ENCODE data around the gene BRMS1L. TPM values are rescaled to one million over a fixed set of nuclear protein-coding genes. Genes with fewer than 3 reads are reported as not detected.
A peak's percentile ranks its signal among the peaks of the same experiment; 100 is the strongest.
"Not testable (repeated sequence)": the region's sequence is repeated elsewhere in the genome, so short reads cannot be mapped to it uniquely, and the experiment has no call there.

BRMS1L gene
- total RNA-seq, 2 experiments from 2014 or later: 5.1 to 5.5 TPM

- not testable (repeated sequence) for H3K36me3 Mint-ChIP-seq (ENCODE audit: low read depth); H3K9me3 Mint-ChIP-seq (ENCODE audit: insufficient read depth); H3K27me3 Mint-ChIP-seq (ENCODE audit: low read depth)
- CTCF ChIA-PET: interaction anchor here (0.8 to 2.3 kb wide), 4 partner anchors 9 to 123 kb away, joined by 3 to 8 read pairs (median 6); partner anchors contain the start of gene BRMS1L
- peak; percentile 96 for DNase-seq
- peaks cover 33% of the 10 kb centered on the region for H3K4me1 Mint-ChIP-seq (ENCODE audit: low read depth)
- peak within 1 kb of the TSS; percentile 95 for H3K27ac Mint-ChIP-seq
- H3K4me3 Mint-ChIP-seq: peak within 1 kb of the TSS; percentile 98
- peak; percentile 98 for ATAC-seq
- POLR2A ChIA-PET: interaction anchor here (1.0 kb wide), 1 partner anchor 17 kb away, joined by 4 read pairs; the partner anchor contains the start of gene BRMS1L
Measured at GRCh38 chr14:35808638-35809563, 17.2 kb upstream of the BRMS1L start, which contains the start of gene RALGAPA1. RALGAPA1 (minus strand) TSS chr14:35809295; CDS start chr14:35808835, 460 bp downstream.

DNA sequence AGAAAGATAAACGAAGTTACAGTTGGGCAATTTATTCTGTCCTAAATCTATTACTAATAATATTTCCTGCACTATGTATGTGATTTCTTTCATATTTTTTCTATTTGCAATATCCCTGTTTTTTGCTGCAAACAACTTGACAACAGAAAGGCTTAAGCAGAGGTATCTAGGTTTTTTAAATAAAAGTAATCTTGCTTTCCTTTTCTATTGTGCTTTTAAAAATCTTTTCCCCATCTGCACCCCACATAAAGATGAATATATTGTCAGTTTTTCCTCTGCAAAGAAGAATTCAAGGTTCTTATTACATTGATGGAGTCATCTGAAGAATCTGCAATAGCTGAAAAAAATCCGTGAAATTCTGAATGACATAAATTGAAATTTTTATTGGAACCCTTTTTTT lies 16.5 kb upstream of the BRMS1L start:
- no peak for ATAC-seq

GRCh38 chr14:35810963-35811362 lies 15.2 kb upstream of the BRMS1L start:
- ATAC-seq (no peak), DNase-seq (no peak)
- Mint-ChIP-seq H3K27ac (no peak overlapping the region), H3K4me3 (no peak overlapping the region), H3K4me1 (ENCODE audit: low read depth) (peaks cover 31% of the 10 kb centered on the region), H3K36me3 (ENCODE audit: low read depth) (peaks cover 1% of the 10 kb centered on the region), H3K9me3 (ENCODE audit: insufficient read depth) (peaks cover 2% of the 10 kb centered on the region), H3K27me3 (ENCODE audit: low read depth) (peaks cover 2% of the 10 kb centered on the region)
- CTCF ChIA-PET: interaction anchor here (2.3 kb wide), 1 partner anchor 15 kb away, joined by 8 read pairs; the partner anchor contains the start of gene BRMS1L
- POLR2A ChIA-PET: no interaction called here

More for the DNA sequence above, 16.5 kb upstream of the BRMS1L start:
- H3K4me3 Mint-ChIP-seq: peak overlapping the region; percentile 98
- no peak for DNase-seq
- H3K36me3 Mint-ChIP-seq (ENCODE audit: low read depth): peaks cover 1% of the 10 kb centered on the region
- ChIA-PET POLR2A (interaction anchor here (1.0 kb wide), 1 partner anchor 16 kb away, joined by 4 read pairs; the partner anchor contains the start of gene BRMS1L), CTCF (interaction anchor here (1.1 to 2.3 kb wide), 3 partner anchors 8 to 16 kb away, joined by 5 to 8 read pairs (median 8); partner anchors contain the start of gene BRMS1L)
- peaks cover 33% of the 10 kb centered on the region for H3K4me1 Mint-ChIP-seq (ENCODE audit: low read depth)
- H3K9me3 Mint-ChIP-seq (ENCODE audit: insufficient read depth): peaks cover 2% of the 10 kb centered on the region
- H3K27ac Mint-ChIP-seq: peak overlapping the region; percentile 80
- peaks cover 2% of the 10 kb centered on the region for H3K27me3 Mint-ChIP-seq (ENCODE audit: low read depth)

GRCh38 chr14:35814371-35815005 lies 11.7 kb upstream of the BRMS1L start:
- Mint-ChIP-seq H3K27me3 (ENCODE audit: low read depth) (peaks cover 2% of the 10 kb centered on the region), H3K36me3 (ENCODE audit: low read depth) (no peaks in the 10 kb centered on the region), H3K27ac (no peak overlapping the region), H3K9me3 (ENCODE audit: insufficient read depth) (no peaks in the 10 kb centered on the region), H3K4me1 (ENCODE audit: low read depth) (peaks cover 4% of the 10 kb centered on the region), H3K4me3 (no peak overlapping the region)
- peak; percentile 91 for ATAC-seq
- peak; percentile 88 for DNase-seq
- ChIA-PET POLR2A (interaction anchor here (0.5 kb wide), 1 partner anchor 376 kb away, joined by 3 read pairs; no protein-coding TSS in a partner anchor), CTCF (interaction anchor here (0.6 to 1.8 kb wide), 5 partner anchors 9 to 675 kb away, joined by 4 to 11 read pairs (median 5); partner anchors contain the start of gene BRMS1L)

DNA sequence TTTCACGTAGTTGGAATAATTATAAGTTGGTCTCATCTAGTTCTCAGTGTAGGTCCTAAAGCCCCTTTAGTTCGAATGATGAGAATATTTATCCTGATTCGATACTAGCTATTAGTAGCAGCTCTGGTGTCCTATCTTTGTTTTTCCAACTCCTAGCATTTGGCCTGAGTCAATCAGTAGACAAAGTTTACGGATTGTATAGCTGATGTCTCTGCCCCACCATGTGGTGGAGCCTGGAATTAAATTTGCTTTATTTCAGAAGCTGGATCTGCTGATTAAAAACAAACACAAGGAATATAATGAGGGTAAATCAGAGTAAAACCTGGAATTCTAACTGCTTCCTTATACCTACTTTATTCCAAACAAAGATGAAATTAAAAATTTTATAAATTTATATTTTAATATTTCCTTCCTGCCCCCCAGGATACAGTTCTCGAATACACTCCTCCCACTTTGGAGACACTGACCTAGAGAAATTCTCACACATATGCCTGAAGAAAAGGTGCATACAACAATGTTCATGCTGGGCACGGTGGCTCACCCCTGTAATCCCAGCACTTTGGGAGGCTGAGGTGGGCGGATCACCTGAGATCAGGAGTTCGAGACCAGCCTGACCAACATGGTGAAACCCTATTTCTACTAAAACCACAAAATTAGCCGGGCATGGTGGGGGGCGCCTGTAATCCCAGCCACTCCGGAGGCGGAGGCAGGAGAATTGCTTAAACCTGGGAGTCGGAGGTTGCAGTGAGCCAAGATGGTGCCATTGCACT lies 7.6 kb upstream of the BRMS1L start:
- peak; percentile 49 for DNase-seq
- Mint-ChIP-seq H3K4me1 (ENCODE audit: low read depth) (peaks cover 5% of the 10 kb centered on the region), H3K9me3 (ENCODE audit: insufficient read depth) (no peaks in the 10 kb centered on the region), H3K4me3 (no peak overlapping the region), H3K27me3 (ENCODE audit: low read depth) (no peaks in the 10 kb centered on the region), H3K36me3 (ENCODE audit: low read depth) (no peaks in the 10 kb centered on the region), H3K27ac (no peak overlapping the region)
- ChIA-PET CTCF (interaction anchor here (0.6 to 3.0 kb wide), 23 partner anchors 7 to 676 kb away, joined by 3 to 18 read pairs (median 3); partner anchors contain the start of genes BRMS1L and RALGAPA1), POLR2A (no interaction called here)
- peak; percentile 38 for ATAC-seq

- Mint-ChIP-seq H3K4me1 (ENCODE audit: low read depth) (peaks cover 5% of the 10 kb centered on the region), H3K9me3 (ENCODE audit: insufficient read depth) (no peaks in the 10 kb centered on the region), H3K4me3 (no peak overlapping the region), H3K27me3 (ENCODE audit: low read depth) (no peaks in the 10 kb centered on the region), H3K27ac (no peak overlapping the region), H3K36me3 (ENCODE audit: low read depth) (no peaks in the 10 kb centered on the region)
- ChIA-PET CTCF (interaction anchor here (0.6 to 1.3 kb wide), 2 partner anchors 20 to 889 kb away, joined by 3 read pairs; no protein-coding TSS in a partner anchor), POLR2A (interaction anchor here (0.6 kb wide), 1 partner anchor 922 kb away, joined by 3 read pairs; no protein-coding TSS in a partner anchor)
- DNase-seq: no peak
- ATAC-seq: no peak
Measured at GRCh38 chr14:35819591-35820540, 6.3 kb upstream of the BRMS1L start.

DNA sequence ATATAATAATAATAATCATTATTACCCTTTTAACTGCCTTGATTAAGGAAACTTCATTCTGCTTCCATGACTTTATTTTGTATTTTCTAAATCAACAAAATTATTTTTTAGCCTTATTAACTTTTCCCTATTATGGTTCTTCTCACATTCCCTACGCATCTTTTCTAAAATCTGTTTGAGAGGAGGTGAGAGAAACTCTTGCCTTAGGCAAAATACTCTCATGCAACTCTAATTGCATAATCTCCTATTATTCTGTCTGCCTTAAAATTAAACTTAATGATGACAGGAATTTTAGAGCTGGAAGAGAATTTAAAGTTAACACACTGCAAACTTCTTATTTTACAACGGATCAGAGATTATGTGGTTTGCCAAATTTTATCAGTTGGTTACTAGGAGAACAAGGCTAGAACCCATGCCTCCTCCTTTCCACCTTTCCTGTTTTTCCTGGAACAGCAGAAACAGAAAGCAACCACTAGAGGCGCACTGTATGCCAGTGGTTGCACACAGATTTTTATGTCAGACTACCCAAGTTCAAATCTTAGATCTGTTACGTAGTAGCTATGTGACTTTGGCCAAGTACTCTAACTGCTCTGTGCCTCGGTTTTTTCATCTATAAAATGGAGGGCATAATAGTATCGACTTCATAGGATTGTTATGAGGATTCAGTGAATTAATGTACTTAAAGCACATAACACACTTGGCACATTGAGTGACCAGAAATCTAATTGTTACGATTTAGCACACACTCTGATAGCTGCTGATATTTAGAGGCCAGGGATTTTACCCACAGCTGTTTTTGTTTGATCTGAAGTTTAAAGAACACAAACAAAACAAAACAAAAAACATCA lies 4.3 kb upstream of the BRMS1L start:
- ChIA-PET CTCF (interaction anchor here (0.6 to 1.7 kb wide), 19 partner anchors 12 to 680 kb away, joined by 3 to 5 read pairs (median 3); partner anchors contain the start of gene RALGAPA1), POLR2A (interaction anchor here (0.6 kb wide), 1 partner anchor 1171 kb away, joined by 3 read pairs; no protein-coding TSS in a partner anchor)
- Mint-ChIP-seq H3K4me3 (no peak overlapping the region), H3K27me3 (ENCODE audit: low read depth) (no peaks in the 10 kb centered on the region), H3K9me3 (ENCODE audit: insufficient read depth) (no peaks in the 10 kb centered on the region), H3K36me3 (ENCODE audit: low read depth) (no peaks in the 10 kb centered on the region), H3K27ac (no peak overlapping the region), H3K4me1 (ENCODE audit: low read depth) (peaks cover 12% of the 10 kb centered on the region)
- ATAC-seq: no peak
- peak; percentile 37 for DNase-seq

DNA sequence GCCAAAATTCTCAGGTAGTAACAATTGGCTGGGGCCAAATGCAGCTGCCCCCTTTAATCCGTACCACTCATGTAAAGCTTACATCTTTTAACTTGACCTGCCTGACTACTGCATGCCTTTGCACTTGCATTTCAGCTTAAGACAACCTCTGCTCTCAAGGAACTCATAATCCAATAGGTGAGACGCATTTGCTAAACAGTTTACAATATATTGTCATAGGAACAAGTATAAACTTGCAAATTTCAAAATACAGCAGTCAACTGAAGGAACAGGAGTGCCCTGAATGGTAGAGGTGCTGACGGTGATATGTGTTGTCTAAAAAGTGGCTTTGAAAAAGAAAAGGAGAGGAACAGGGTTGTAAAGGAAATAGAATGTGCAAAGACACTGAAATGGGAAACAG lies 3.6 kb upstream of the BRMS1L start:
- Mint-ChIP-seq H3K4me3 (no peak overlapping the region), H3K36me3 (ENCODE audit: low read depth) (no peaks in the 10 kb centered on the region), H3K9me3 (ENCODE audit: insufficient read depth) (no peaks in the 10 kb centered on the region), H3K27ac (no peak overlapping the region), H3K4me1 (ENCODE audit: low read depth) (peaks cover 19% of the 10 kb centered on the region), H3K27me3 (ENCODE audit: low read depth) (no peaks in the 10 kb centered on the region)
- CTCF ChIA-PET: interaction anchor here (0.7 to 1.7 kb wide), 14 partner anchors 12 to 411 kb away, joined by 3 to 5 read pairs (median 4); partner anchors contain the start of gene RALGAPA1
- ATAC-seq (no peak), DNase-seq (no peak)
- POLR2A ChIA-PET: no interaction called here

- CTCF ChIA-PET: interaction anchor here (2.0 to 2.5 kb wide), 2 partner anchors 7 to 11 kb away, joined by 12 to 14 read pairs; no protein-coding TSS in a partner anchor
- POLR2A ChIA-PET; H3K9me3 Mint-ChIP-seq (ENCODE audit: insufficient read depth); H3K27ac Mint-ChIP-seq; H3K36me3 Mint-ChIP-seq (ENCODE audit: low read depth); ATAC-seq; H3K27me3 Mint-ChIP-seq (ENCODE audit: low read depth); DNase-seq: not testable (repeated sequence)
- Mint-ChIP-seq H3K4me1 (ENCODE audit: low read depth) (peaks cover 26% of the 10 kb centered on the region), H3K4me3 (peak overlapping the region; percentile 72)
Measured at GRCh38 chr14:35824446-35825165, 1.5 kb upstream of the BRMS1L start.
